GM23338 (cell line): ENCODE results near the gene VAV3.

ENCODE experiments used
- CTCF ChIP-seq, 2 experiments: fragments of 200-600 bp in 1 of 2; sonication (generic) in 1 of 2; conservative IDR thresholded peaks; 2 replicates each; pipeline versions ENCODE4 v1.5.1 to v1.6.1; 2016 to 2017; ENCODE audit warnings: antibody characterized with exemption in 2 of 2, low read depth in 2 of 2, mild to moderate bottlenecking in 2 of 2, moderate library complexity in 1 of 2
- EZH2phosphoT487 ChIP-seq: fragments of 200-600 bp; sonication (generic); IDR thresholded peaks from one replicate; pipeline ENCODE4 v1.8.1; 2018; ENCODE audit warnings: antibody characterized with exemption; ENCODE audit not compliant: unreplicated experiment
- REST ChIP-seq: IDR thresholded peaks from one replicate; pipeline ENCODE4 v1.6.1; 2018; ENCODE audit warnings: antibody characterized with exemption; ENCODE audit not compliant: unreplicated experiment

GRCh38 chr1:108000620-108001111, 35.7 kb upstream of the VAV3 start:
- TF ChIP-seq EZH2phosphoT487: no peak
- TF ChIP-seq CTCF (conservative IDR thresholded peaks at IDR 0.05; ENCODE audit: low read depth in 2 of 2): no peak
- TF ChIP-seq REST: no peak
